WERI-Rb-1 (cell line): ENCODE measurements around the gene CRTC1.

ENCODE experiments used
- DNase-seq: peaks from one replicate; pipeline ENCODE4 v3.0.0-alpha.2; 2020
- H3K27ac ChIP-seq: fragments of 250-450 bp; sonication (Bioruptor Pico); 2 replicates; pipeline ENCODE4 v1.5.1; 2020; ENCODE audit warnings: mild to moderate bottlenecking, moderate library complexity
- H3K27me3 ChIP-seq: fragments of 250-450 bp; sonication (Bioruptor Pico); 2 replicates; pipeline ENCODE4 v1.5.1; 2021; ENCODE audit warnings: mild to moderate bottlenecking, low read depth, moderate library complexity; ENCODE audit not compliant: insufficient read depth, severe bottlenecking
- H3K36me3 ChIP-seq: fragments of 250-450 bp; sonication (Bioruptor Pico); 2 replicates; pipeline ENCODE4 v1.5.1; 2020; ENCODE audit warnings: mild to moderate bottlenecking, moderate library complexity
- H3K4me3 ChIP-seq: 2 replicates; pipeline ENCODE4 v1.5.1; 2011; ENCODE audit warnings: low read depth, mild to moderate bottlenecking, control low read depth, low read length
- H3K9me3 ChIP-seq: fragments of 250-450 bp; sonication (Bioruptor Pico); 2 replicates; pipeline ENCODE4 v1.5.1; 2021; ENCODE audit warnings: mild to moderate bottlenecking, moderate library complexity; ENCODE audit not compliant: severe bottlenecking
- CTCF ChIP-seq: IDR thresholded peaks from 2 replicates; pipeline ENCODE4 v1.5.1; 2011; ENCODE audit warnings: low read depth, mild to moderate bottlenecking, control low read depth, inconsistent platforms, low read length

Gene CRTC1

GRCh38 chr19:18647371-18647767, 36.1 kb upstream of the CRTC1 start:
- no peak for TF ChIP-seq CTCF

GRCh38 chr19:18647807-18648206, 35.7 kb upstream of the CRTC1 start:
- no peak overlapping the region for H3K4me3 ChIP-seq
- no peak overlapping the region for H3K27ac ChIP-seq
- H3K27me3 ChIP-seq: no peaks in the 10 kb centered on the region
- no peak for TF ChIP-seq CTCF
- no peak for DNase-seq
- no peaks in the 10 kb centered on the region for H3K9me3 ChIP-seq
- no peaks in the 10 kb centered on the region for H3K36me3 ChIP-seq

More at GRCh38 chr19:18647371-18647767, 36.1 kb upstream of the CRTC1 start:
- Histone ChIP-seq H3K27ac (no peak overlapping the region), H3K4me3 (no peak overlapping the region), H3K36me3 (no peaks in the 10 kb centered on the region), H3K27me3 (no peaks in the 10 kb centered on the region), H3K9me3 (no peaks in the 10 kb centered on the region)
- DNase-seq: no peak

- Histone ChIP-seq H3K27me3 (no peaks in the 10 kb centered on the region), H3K9me3 (no peaks in the 10 kb centered on the region), H3K27ac (no peak overlapping the region), H3K4me3 (no peak overlapping the region), H3K36me3 (no peaks in the 10 kb centered on the region)
- DNase-seq: no peak
- TF ChIP-seq CTCF: no peak
These were observed 34.5 kb upstream of the CRTC1 start for GRCh38 chr19:18648973-18649315.

- H3K27ac ChIP-seq: no peak overlapping the region
- no peaks in the 10 kb centered on the region for H3K9me3 ChIP-seq
- TF ChIP-seq CTCF: no peak
- no peaks in the 10 kb centered on the region for H3K36me3 ChIP-seq
- DNase-seq: no peak
- no peaks in the 10 kb centered on the region for H3K27me3 ChIP-seq
- no peak overlapping the region for H3K4me3 ChIP-seq
These were observed 34.0 kb upstream of the CRTC1 start for GRCh38 chr19:18649371-18650020.

- no peak overlapping the region for H3K27ac ChIP-seq
- no peak for DNase-seq
- no peak for TF ChIP-seq CTCF
- H3K36me3 ChIP-seq: no peaks in the 10 kb centered on the region
- no peak overlapping the region for H3K4me3 ChIP-seq
- H3K9me3 ChIP-seq: no peaks in the 10 kb centered on the region
- H3K27me3 ChIP-seq: no peaks in the 10 kb centered on the region
These were observed 33.5 kb upstream of the CRTC1 start for GRCh38 chr19:18650021-18650390.

- Histone ChIP-seq H3K27ac (no peak overlapping the region), H3K27me3 (no peaks in the 10 kb centered on the region), H3K4me3 (no peak overlapping the region), H3K36me3 (no peaks in the 10 kb centered on the region), H3K9me3 (no peaks in the 10 kb centered on the region)
- DNase-seq: no peak
- TF ChIP-seq CTCF: no peak
These were observed 32.9 kb upstream of the CRTC1 start for GRCh38 chr19:18650468-18651041.
